Adrenal gland (tissue), 5 donors: ENCODE measurements around the gene RYR2.

Source experiments
- CTCF ChIP-seq, 6 experiments: fragments of 450-650 bp in 4 of 6; fragments of 200-600 bp in 2 of 6; sonication (generic) in 1 of 6; IDR thresholded peaks; 1 replicate in 5 of 6; 2 replicates in 1 of 6; pipeline versions ENCODE4 v1.5.1 to v1.8.0; 2016 to 2021; ENCODE audit warnings: antibody characterized with exemption in 6 of 6, mild to moderate bottlenecking in 2 of 6, moderate library complexity in 1 of 6
- POLR2A ChIP-seq, 2 donors: fragments of 450-650 bp; IDR thresholded peaks; one replicate each; pipeline ENCODE4 v1.6.1; 2017; ENCODE audit warnings: antibody characterized with exemption in 2 of 2, mild to moderate bottlenecking in 2 of 2, moderate library complexity in 1 of 2
- donor health status: DM: no; HTN: no; CAD: no.

DNA sequence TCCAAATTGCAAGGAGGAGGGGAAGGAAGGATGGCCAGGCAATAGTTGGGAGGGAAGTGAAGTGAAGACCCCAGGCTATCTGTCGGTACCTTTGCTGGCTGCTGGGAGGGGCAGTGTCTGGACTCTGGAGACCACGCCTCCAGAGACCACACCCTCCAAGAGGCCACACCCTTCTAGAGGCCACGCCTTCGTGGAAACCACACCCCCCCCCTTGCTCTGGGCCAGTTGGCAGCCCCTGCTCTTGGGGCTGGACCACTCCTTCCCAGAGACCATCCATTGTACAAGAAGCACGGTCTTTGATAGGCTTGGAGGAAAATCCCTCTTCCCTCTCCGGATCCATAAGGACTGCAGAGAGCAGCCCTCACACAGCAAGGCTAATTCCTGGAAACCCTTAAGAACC is 73.1 kb downstream of the RYR2 start:
- TF ChIP-seq CTCF (IDR thresholded peaks at IDR 0.05) = no peak
- TF ChIP-seq POLR2A (IDR thresholded peaks at IDR 0.05) = no peak
